GM19240 (cell line): ENCODE data around the gene LSM14A.
A peak's percentile ranks its signal among the peaks of the same experiment; 100 is the strongest.
"Not testable (repeated sequence)": the region's sequence is repeated elsewhere in the genome, so short reads cannot be mapped to it uniquely, and the experiment has no call there.

ENCODE experiments used
- DNase-seq: peaks from one replicate; pipeline ENCODE4 v3.0.0; 2011; ENCODE audit warnings: low spot score; ENCODE audit not compliant: insufficient read length

Gene LSM14A

GRCh38 chr19:34171877-34172660 is at the start of gene LSM14A:
TSS of gene LSM14A (plus strand) at chr19:34172504. CDS start at chr19:34172643, 139 bp downstream.
- peak; percentile 53 for DNase-seq

DNA sequence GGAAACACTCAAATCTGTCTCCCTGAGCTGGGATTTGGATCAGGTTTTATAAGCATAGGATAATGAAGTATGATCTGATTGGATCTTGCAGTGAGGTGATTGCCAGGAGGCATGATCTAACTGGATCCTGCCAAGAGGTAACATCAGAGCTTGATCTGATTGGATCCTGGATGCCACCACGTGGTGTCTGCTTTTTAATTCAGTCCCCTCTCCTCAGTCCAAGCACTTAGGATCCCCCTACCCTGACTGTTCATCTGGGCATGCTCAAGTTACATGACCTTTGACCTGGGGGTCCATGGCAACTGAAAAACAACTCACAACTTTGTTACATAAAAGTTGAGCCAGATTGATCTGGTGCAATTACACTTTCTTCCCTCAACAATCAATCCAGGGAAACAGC is 47.5 kb upstream of the LSM14A start:
- no peak for DNase-seq

DNA sequence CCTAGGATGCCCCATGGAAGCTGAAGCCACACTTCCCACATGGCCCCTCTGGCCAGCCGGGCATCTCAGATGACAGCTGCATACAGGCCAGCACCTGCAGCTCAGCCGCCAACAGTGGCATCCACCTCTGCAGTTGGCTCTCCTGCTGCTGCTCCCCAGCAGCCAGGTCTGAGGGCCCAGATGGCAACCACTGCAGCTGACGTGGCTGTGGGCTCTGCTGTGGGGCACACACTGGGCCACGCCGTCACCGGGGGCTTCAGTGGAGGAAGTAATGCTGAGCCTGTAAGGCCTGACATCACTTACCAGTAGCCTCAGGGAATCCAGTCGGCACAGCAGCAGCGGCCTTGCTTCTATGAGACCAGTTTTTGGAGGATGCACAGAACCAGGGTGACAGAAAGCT is 45.3 kb upstream of the LSM14A start:
- no peak for DNase-seq

- no peak for DNase-seq
Observed at GRCh38 chr19:34127684-34128189, 44.6 kb upstream of the LSM14A start.

DNA sequence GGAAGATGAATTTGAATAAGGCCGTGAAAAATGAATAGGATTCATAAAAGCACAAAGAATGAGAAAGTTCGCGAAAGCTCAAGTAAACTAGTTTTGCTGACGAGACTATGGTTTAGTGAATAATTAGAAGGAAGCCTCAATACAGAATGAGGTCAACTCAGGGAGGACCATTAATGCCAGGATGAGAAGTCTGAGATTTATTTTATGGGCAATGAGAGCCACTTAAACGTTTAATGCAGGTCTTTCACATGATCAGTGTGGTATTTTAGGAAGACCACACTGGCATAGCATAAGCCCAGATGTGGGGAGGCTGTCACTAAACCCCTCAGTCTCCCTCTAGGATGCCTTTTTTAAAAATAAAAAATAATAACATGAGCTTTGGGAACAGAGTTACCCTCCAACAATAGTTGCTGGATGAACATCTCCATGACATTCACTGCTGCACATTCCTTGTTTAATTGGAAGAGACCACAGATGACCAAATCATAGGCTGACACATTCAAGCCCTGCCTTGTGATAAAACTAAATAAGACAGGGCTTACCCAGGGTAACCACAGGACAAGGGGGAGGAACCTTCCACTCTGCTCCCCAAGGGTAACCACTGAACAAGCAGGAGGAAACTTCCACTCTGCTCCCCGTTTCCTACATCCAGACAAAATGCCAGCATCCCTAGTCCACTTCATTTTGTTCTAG is 43.6 kb upstream of the LSM14A start:
- no peak for DNase-seq

GRCh38 chr19:34131100-34131499 is 41.2 kb upstream of the LSM14A start:
- DNase-seq: no peak

- DNase-seq: not testable (repeated sequence)
Observed at GRCh38 chr19:34132145-34132544, 40.2 kb upstream of the LSM14A start.

DNA sequence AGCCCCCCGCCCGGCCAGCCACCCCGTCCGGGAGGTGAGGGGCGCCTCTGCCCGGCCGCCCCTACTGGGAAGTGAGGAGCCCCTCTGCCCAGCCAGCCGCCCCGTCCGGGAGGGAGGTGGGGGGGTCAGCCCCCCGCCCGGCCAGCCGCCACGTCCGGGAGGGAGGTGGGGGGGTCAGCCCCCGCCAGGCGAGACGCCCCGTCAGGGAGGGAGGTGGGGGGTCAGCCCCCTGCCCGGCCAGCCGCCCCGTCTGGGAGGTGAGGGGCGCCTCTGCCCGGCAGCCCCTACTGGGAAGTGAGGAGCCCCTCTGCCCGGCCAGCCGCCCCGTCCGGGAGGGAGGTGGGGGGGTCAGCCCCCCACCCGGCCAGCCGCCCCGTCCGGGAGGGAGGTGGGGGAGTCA is 39.6 kb upstream of the LSM14A start:
- DNase-seq: not testable (repeated sequence)

DNA sequence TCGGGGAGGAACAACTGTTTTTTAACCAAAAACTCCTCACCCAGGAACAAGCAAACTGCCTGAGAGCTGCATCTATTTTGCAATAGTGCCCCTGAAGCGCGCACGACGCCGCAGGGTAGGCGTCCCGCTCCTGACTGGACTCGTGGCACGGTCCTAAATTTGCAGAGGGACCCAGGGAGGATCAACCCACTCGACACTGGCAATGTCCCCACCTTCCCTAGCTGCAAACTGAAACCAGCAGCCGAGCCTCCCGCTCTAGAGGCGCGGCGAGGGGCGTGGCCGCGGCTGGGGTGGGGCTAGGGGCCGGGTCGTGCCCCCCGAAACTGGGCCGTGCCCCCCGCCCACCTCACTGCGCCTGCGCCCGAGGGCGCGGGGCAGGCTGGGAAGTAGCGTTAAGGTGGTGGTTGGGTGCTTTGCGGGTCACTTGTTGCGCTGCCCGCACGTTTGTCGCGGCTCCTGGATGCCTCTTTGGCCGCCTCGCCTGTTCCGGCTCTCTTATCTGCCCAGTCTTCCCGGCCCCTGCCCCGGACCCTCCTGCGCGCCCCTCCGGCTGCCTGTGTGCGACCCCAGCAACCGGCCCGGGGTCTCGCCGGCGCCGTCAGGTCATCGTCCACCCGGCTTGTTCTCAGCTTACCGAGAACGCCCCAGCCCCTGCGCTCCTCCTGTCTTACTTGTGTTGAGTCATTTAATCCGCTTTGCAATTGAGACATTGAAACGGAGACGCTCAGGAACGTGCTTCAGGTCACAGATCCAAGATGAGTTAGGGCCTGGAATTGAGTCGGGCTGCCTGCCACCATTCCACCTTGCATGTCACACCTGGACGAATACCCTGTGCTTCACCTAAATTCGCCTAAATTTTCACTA is 37.9 kb upstream of the LSM14A start:
- peak; percentile 84 for DNase-seq

- no peak for DNase-seq
Observed at GRCh38 chr19:34135054-34135800, 37.1 kb upstream of the LSM14A start.

GRCh38 chr19:34135821-34136611 is 36.3 kb upstream of the LSM14A start:
- DNase-seq: no peak

DNA sequence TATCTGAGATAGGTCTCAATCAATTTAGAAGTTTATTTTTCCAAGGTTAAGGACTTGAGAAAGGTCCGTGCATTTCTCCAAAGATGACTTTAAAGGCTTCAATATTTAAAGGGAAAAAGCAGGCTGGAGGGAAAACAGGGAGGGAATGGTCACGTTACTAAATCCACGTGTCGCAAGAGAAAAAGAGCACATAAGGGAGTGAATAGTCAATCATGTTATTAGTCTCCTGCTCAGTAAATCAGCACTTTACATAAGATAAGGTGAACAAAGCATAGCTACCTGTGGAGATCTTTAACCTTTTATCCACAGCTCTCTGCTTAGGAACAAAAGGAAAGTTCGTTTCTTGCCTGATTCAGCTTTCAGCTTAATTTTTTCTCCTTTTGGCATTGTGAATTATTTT is 31.3 kb upstream of the LSM14A start:
- no peak for DNase-seq

GRCh38 chr19:34142440-34142839 is 29.9 kb upstream of the LSM14A start:
- no peak for DNase-seq

GRCh38 chr19:34145741-34146202 is 26.5 kb upstream of the LSM14A start:
- DNase-seq: peak; percentile 28

DNA sequence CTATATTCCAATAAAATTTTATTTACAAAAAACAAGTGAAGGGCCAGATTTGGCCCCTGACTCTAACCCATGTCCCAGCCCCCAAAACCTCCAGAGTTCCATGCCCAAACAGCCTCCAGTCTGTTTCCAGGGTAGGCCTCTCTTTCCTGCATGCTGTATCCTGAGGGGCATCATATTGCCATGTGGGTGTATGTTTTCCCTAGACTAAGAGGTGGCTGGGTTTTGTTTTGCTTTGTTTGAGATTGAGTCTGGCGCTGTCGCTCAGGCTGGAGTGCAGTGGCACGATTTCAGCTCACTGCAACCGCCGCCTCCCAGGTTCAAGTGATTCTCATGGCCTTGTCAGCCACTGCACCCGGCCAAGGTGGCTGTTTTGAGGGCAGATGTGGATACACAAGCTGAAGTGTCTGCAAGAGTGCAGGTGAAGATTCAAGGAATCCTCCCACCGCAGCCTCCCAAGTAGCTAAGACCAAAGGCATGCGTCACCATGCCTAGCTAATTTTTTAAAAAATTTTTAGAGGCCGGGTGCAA is 23.6 kb upstream of the LSM14A start:
- DNase-seq: no peak

- no peak for DNase-seq
Observed at GRCh38 chr19:34149873-34150272, 22.4 kb upstream of the LSM14A start.

GRCh38 chr19:34150558-34150957 is 21.7 kb upstream of the LSM14A start:
- no peak for DNase-seq

DNA sequence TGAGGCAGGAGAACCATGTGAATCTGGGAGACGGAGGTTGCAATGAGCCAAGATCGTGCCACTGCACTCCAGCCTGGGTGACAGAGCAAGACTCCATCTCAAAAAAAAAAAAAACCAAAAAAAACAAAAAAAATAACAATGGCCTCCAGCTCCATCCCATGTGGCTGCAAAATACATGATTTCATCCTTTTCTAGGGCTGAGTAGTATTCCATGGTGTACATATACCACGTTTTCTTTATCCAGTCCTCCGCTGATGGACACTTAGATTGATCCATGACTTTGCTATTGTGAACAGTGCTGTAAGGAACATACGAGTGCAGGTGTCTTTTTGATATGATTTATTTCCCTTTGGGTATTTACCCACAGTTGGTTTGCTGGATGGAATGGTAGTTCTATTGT is 20.9 kb upstream of the LSM14A start:
- DNase-seq: no peak

DNA sequence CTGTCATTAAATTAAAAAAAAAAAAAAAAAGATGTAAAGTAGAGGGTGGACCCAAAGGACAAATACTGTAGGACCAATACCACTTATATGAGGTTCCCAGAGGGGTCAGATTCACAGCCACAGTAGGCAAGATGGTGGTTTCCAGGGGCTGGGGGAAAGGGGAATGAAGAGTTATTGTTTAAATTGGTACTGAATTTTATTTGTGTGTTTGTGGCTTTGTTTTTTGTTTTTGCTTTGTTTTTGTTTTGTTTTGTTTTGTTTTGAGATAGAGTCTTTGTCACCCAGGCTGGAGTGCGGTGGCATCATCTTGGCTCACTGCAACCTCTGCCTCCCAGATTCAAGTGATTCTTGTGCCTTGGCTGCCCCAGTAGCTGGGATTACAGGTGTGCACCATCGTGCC is 17.9 kb upstream of the LSM14A start:
- no peak for DNase-seq

DNA sequence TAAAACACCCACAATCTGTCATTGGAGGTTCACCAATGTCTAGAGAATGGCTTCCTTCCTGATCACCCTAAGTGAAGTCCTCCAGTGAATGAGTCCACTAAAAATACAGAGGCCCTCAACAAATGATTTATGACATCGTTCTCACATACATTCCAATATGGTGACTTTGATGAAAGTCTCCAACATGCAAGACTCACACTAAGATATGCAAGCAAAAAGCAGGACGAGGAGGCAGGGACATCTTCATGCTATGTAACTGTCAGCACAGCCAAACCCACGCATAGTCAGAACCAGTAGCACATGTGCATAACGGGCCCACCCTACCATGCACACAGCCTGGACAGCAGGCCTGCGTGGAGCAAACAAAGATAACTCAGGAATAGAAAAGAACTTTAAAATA is 16.6 kb upstream of the LSM14A start:
- no peak for DNase-seq
